K562 (cell line): ENCODE data around the gene KDM2B. TPM values are rescaled to one million over a fixed set of nuclear protein-coding genes. Genes with fewer than 3 reads are reported as not detected.

Experiments
- ATAC-seq: fragments of 200-7000 bp; cut with Tn5 transposase; 3 replicates; pipeline ENCODE4 v1.9.1; 2020; ENCODE audit warnings: moderate library complexity
- BruUV-seq: library from RNA; stranded (reverse); fragments of 400-500 nt; replicated peaks from 2 replicates; lab custom pipeline; 2021; lab: Mats Ljungman, UMichigan
- CTCF ChIA-PET: fragments of 300-600 bp; formaldehyde crosslinking; extraction: SDS; loops from one replicate; lab custom pipeline; 2021; ENCODE audit warnings: low intra/inter-chr PET ratio; lab: Yijun Ruan, JAX
- POLR2A ChIA-PET: fragments of 300-600, 350-650 bp; sonication (Branson Sonifier 250); formaldehyde crosslinking; extraction: SDS; loops from one replicate; lab custom pipeline; 2021; ENCODE audit warnings: antibody characterized with exemption, inconsistent platforms; lab: Yijun Ruan, JAX
- DNase-seq, 4 experiments: peaks; one replicate each; pipeline versions ENCODE4 v3.0.0 to v3.0.0-alpha.2; 2011 to 2018; ENCODE audit warnings: low spot score in 3 of 4, mixed read lengths in 3 of 4; ENCODE audit errors: extremely low read depth in 1 of 4
- FAIRE-seq: peaks from 2 replicates; lab custom pipeline; 2011; peaks lifted over from hg19 to GRCh38; lab: Jason Lieb, UNC
- H2AFZ ChIP-seq: 2 replicates; pipeline ENCODE4 v1.6.0; 2011; ENCODE audit warnings: low read depth, low read length, control low read depth, inconsistent platforms
- H3K27ac ChIP-seq: fragments of 200-600 bp; 3 replicates; pipeline ENCODE4 v1.8.0; 2011; ENCODE audit warnings: low read depth, mild to moderate bottlenecking, control low read depth, inconsistent platforms, low read length, moderate library complexity, mixed read lengths; ENCODE audit errors: extremely low read depth
- H3K27me3 ChIP-seq, 2 experiments: fragments of 300-600 bp in 1 of 2; 2 replicates in 1 of 2; 3 replicates in 1 of 2; pipeline versions ENCODE4 v1.6.0 to v1.8.0; 2011; ENCODE audit warnings: inconsistent platforms in 2 of 2, low read length in 2 of 2, mild to moderate bottlenecking in 1 of 2, mixed read lengths in 1 of 2, moderate library complexity in 1 of 2; ENCODE audit not compliant: control insufficient read depth in 2 of 2, insufficient read depth in 2 of 2
- H3K36me3 ChIP-seq: fragments of 300-600 bp; 3 replicates; pipeline ENCODE4 v1.8.0; 2011; ENCODE audit warnings: mild to moderate bottlenecking, low read length, inconsistent platforms; ENCODE audit not compliant: control insufficient read depth, insufficient read depth
- H3K4me1 ChIP-seq, 2 experiments: fragments of 200-600 bp in 1 of 2; replicated peaks in 1 of 2; 2 replicates in 1 of 2; 3 replicates in 1 of 2; pipeline versions ENCODE4 v1.5.1 to v1.8.0; 2011; ENCODE audit warnings: inconsistent platforms in 2 of 2, low read length in 2 of 2, mild to moderate bottlenecking in 1 of 2, mixed read lengths in 1 of 2, moderate library complexity in 1 of 2; ENCODE audit not compliant: control insufficient read depth in 2 of 2, insufficient read depth in 2 of 2
- H3K4me2 ChIP-seq: 2 replicates; pipeline ENCODE4 v1.6.1; 2011; ENCODE audit warnings: low read length, control low read depth, inconsistent platforms, mixed read lengths; ENCODE audit not compliant: insufficient read depth
- H3K4me3 ChIP-seq: fragments of 200-600 bp; sonication (generic), shearing (Covaris generic); 2 replicates; pipeline ENCODE4 v1.5.1; 2016; ENCODE audit warnings: control low read depth, inconsistent platforms
- H3K79me2 ChIP-seq: fragments of 200-600 bp; 3 replicates; pipeline ENCODE4 v1.8.0; 2011; ENCODE audit warnings: low read length, inconsistent platforms; ENCODE audit not compliant: control insufficient read depth, insufficient read depth
- H3K9ac ChIP-seq, 2 experiments: 2 replicates each; pipeline versions ENCODE4 v1.6.0 to v1.6.1; 2011; ENCODE audit warnings: low read depth in 2 of 2, low read length in 2 of 2, control low read depth in 1 of 2, inconsistent platforms in 1 of 2, mild to moderate bottlenecking in 1 of 2, mixed read lengths in 1 of 2; ENCODE audit not compliant: insufficient read depth in 1 of 2
- H3K9me1 ChIP-seq: one replicate; pipeline ENCODE4 v1.6.0; 2011; ENCODE audit warnings: inconsistent platforms, mild to moderate bottlenecking, low read length, moderate library complexity; ENCODE audit not compliant: control insufficient read depth, insufficient read depth
- H3K9me3 ChIP-seq: replicated peaks from 2 replicates; pipeline ENCODE4 v1.5.1; 2011; ENCODE audit warnings: low read depth, low read length, inconsistent platforms; ENCODE audit not compliant: control insufficient read depth, insufficient read depth
- H4K20me1 ChIP-seq: replicated peaks from 2 replicates; pipeline ENCODE4 v1.6.1; 2011; ENCODE audit warnings: low read length, inconsistent platforms, mixed read lengths; ENCODE audit not compliant: control insufficient read depth, insufficient read depth
- ARHGAP35 ChIP-seq: fragments of 450-650 bp; IDR thresholded peaks from 2 replicates; pipeline ENCODE4 v1.6.1; 2018; ENCODE audit not compliant: partially characterized antibody
- DLX4 ChIP-seq: fragments of 250-450 bp; sonication (Bioruptor Pico); IDR thresholded peaks from 2 replicates; pipeline ENCODE4 v1.6.1; 2021; ENCODE audit warnings: mild to moderate bottlenecking
- KDM5B ChIP-seq: fragments of 200-600 bp; sonication (generic); IDR thresholded peaks from 2 replicates; pipeline ENCODE4 v1.6.1; 2012; ENCODE audit warnings: low read depth, mild to moderate bottlenecking, moderate library complexity, low read length, control low read depth, inconsistent platforms; ENCODE audit not compliant: insufficient replicate concordance
- NELFE ChIP-seq: IDR thresholded peaks from 2 replicates; pipeline ENCODE4 v1.6.1; 2011; ENCODE audit warnings: mild to moderate bottlenecking; ENCODE audit not compliant: insufficient read depth, insufficient read length
- ZNF274 ChIP-seq: IDR thresholded peaks from 2 replicates; pipeline ENCODE4 v1.6.1; 2011; ENCODE audit warnings: low read depth, mild to moderate bottlenecking, low read length, moderate library complexity, borderline replicate concordance
- WGBS: fragments of 100-300 bp; shearing (Covaris generic); methylation state at CpG from one replicate; pipeline ENCODE4 v1.1.6; 2016; ENCODE audit warnings: low coverage, mixed read lengths; ENCODE audit not compliant: insufficient coverage; ENCODE audit errors: missing lambda C conversion rate; 5-methylcytosine and 5-hydroxymethylcytosine counted together
- in situ Hi-C: fragments of 300-500 bp; cut with MboI; formaldehyde crosslinking; loops from 4 replicates; pipeline ENCODE4 v1.15.0; 2018; ENCODE audit warnings: inconsistent platforms, mixed read lengths
- intact Hi-C: fragments of 100-400 bp; cut with micrococcal nuclease; formaldehyde crosslinking; loops from 2 replicates; pipeline ENCODE4 v1.14.2; 2022
- polyA plus RNA-seq, 8 experiments: library from polyadenylated mRNA; depleted of rRNA in 4 of 8; stranded (reverse) in 5 of 8; unstranded in 3 of 8; fragments of >200 nt; fragmentation: Nextera tagmentation in 2 of 8; fragmentation: Illumina TruSeq in 1 of 8; extraction: Ambion mirVana in 2 of 8; extraction: Trizol in 1 of 8; gene quantifications; 2 replicates each; pipeline versions ENCODE4 v1.2.1 to v1.2.3, GENCODE V29; 2011 to 2014; ENCODE audit warnings: inconsistent platforms in 1 of 8, missing spikeins in 1 of 8
- total RNA-seq, 7 experiments: library from RNA; depleted of rRNA in 6 of 7; stranded (reverse); fragments of >200 nt in 6 of 7; fragmentation: Illumina TruSeq in 2 of 7; extraction: Trizol in 2 of 7; gene quantifications; 2 replicates each; pipeline versions ENCODE4 v1.2.1 to v1.2.3, GENCODE V29; 2011 to 2021; ENCODE audit warnings: low replicate concordance in 1 of 7
- TF ChIP-seq, protein P1 (sequence below): sonication (generic); formaldehyde crosslinking; IDR thresholded peaks from 2 replicates; pipeline ENCODE4 v1.8.1; 2023; ENCODE audit warnings: mild to moderate bottlenecking, missing genetic modification reagents
- TF ChIP-seq, protein P2 (sequence below), 2 experiments: fragments of 450-650 bp; IDR thresholded peaks; 2 replicates each; pipeline ENCODE4 v1.6.1; 2018; ENCODE audit warnings: mild to moderate bottlenecking in 2 of 2, low read depth in 1 of 2; ENCODE audit not compliant: partially characterized antibody in 2 of 2

The KDM2B gene
- total and polyA plus RNA-seq, 9 of the 15 experiments (the other 6 are each of a cell fraction or from before 2014, with no cell fraction given) = 7.4 to 50.5 (median 22.5) TPM

DNA sequence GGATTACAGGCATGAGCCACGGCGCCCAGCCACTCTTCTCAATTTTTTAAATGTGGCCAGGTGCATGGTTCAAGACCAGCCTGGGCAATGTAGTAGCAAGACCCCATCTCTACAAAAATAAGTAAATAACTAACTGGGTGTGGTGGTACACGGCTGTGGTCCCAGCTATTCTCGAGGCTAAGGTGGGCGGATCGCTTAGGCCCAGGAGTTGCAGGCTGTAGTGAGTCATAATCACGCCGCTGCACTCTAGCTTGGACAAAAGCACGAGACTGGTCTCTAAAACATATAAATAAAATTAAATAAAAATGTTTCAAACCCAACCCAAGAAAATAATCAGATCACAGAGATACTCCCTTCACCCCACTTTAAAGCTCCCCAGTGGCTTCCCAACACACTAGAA, 8.9 kb downstream of the KDM2B start:
- POLR2A ChIA-PET = interaction anchor here (0.6 to 1.2 kb wide), 5 partner anchors 20 to 690 kb away, joined by 3 to 5 read pairs (median 3); no protein-coding TSS in a partner anchor
- Histone ChIP-seq H3K9me3 (no peaks in the 10 kb centered on the region), H3K79me2 (no peaks in the 10 kb centered on the region), H3K4me1 (peaks cover 4 to 5% of the 10 kb centered on the region in 2 experiments; a peak in 3 of 5 replicates), H3K9ac (no peak overlapping the region), H3K27ac (no peak overlapping the region), H3K4me3 (no peak overlapping the region), H4K20me1 (no peaks in the 10 kb centered on the region), H3K36me3 (peaks cover 13% of the 10 kb centered on the region; the same call in 1 of the 3 replicates), H3K9me1 (no peaks in the 10 kb centered on the region), H3K27me3 (no peaks in the 10 kb centered on the region), H3K4me2 (no peak overlapping the region), H2AFZ (no peak overlapping the region)
- DNase-seq (no peak), FAIRE-seq (no peak), ATAC-seq (no peak)
- WGBS = 67% methylated on average over 9 of the region's 9 CpGs
- TF ChIP-seq, protein P1, sequence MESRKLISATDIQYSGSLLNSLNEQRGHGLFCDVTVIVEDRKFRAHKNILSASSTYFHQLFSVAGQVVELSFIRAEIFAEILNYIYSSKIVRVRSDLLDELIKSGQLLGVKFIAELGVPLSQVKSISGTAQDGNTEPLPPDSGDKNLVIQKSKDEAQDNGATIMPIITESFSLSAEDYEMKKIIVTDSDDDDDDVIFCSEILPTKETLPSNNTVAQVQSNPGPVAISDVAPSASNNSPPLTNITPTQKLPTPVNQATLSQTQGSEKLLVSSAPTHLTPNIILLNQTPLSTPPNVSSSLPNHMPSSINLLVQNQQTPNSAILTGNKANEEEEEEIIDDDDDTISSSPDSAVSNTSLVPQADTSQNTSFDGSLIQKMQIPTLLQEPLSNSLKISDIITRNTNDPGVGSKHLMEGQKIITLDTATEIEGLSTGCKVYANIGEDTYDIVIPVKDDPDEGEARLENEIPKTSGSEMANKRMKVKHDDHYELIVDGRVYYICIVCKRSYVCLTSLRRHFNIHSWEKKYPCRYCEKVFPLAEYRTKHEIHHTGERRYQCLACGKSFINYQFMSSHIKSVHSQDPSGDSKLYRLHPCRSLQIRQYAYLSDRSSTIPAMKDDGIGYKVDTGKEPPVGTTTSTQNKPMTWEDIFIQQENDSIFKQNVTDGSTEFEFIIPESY (CRISPR knock-in tag) = peak; percentile 27; the same call in 1 of the 2 replicates
- TF ChIP-seq KDM5B = no peak
- TF ChIP-seq, protein P2, sequence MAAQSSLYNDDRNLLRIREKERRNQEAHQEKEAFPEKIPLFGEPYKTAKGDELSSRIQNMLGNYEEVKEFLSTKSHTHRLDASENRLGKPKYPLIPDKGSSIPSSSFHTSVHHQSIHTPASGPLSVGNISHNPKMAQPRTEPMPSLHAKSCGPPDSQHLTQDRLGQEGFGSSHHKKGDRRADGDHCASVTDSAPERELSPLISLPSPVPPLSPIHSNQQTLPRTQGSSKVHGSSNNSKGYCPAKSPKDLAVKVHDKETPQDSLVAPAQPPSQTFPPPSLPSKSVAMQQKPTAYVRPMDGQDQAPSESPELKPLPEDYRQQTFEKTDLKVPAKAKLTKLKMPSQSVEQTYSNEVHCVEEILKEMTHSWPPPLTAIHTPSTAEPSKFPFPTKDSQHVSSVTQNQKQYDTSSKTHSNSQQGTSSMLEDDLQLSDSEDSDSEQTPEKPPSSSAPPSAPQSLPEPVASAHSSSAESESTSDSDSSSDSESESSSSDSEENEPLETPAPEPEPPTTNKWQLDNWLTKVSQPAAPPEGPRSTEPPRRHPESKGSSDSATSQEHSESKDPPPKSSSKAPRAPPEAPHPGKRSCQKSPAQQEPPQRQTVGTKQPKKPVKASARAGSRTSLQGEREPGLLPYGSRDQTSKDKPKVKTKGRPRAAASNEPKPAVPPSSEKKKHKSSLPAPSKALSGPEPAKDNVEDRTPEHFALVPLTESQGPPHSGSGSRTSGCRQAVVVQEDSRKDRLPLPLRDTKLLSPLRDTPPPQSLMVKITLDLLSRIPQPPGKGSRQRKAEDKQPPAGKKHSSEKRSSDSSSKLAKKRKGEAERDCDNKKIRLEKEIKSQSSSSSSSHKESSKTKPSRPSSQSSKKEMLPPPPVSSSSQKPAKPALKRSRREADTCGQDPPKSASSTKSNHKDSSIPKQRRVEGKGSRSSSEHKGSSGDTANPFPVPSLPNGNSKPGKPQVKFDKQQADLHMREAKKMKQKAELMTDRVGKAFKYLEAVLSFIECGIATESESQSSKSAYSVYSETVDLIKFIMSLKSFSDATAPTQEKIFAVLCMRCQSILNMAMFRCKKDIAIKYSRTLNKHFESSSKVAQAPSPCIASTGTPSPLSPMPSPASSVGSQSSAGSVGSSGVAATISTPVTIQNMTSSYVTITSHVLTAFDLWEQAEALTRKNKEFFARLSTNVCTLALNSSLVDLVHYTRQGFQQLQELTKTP (IDR thresholded peaks at IDR 0.05; ENCODE audit: low read depth in 1 of 2, partially characterized antibody in 2 of 2) = no peak
- TF ChIP-seq ARHGAP35 = no peak
- no peak for TF ChIP-seq NELFE
- no peak for TF ChIP-seq DLX4
- TF ChIP-seq ZNF274 = no peak
- CTCF ChIA-PET = no interaction called here
- no TSS peak for BruUV-seq
- intact Hi-C loops = no loop called here
- in situ Hi-C loops = no loop called here
